Suprapubic skin (tissue), 4 donors: Measurements from ENCODE around the gene TSPAN18. TPM values are rescaled to one million over a fixed set of nuclear protein-coding genes. Genes with fewer than 3 reads are reported as not detected.

Source experiments
- DNase-seq, 2 donors: peaks; one replicate each; pipeline ENCODE4 v3.0.0-alpha.2; 2019; ENCODE audit warnings: low spot score in 2 of 2
- H3K27ac ChIP-seq: fragments of 200-600 bp; sonication (generic); one replicate; pipeline ENCODE4 v1.5.1; 2019
- H3K27me3 ChIP-seq: fragments of 200-600 bp; sonication (generic); one replicate; pipeline ENCODE4 v1.5.1; 2019
- H3K36me3 ChIP-seq: fragments of 200-600 bp; sonication (generic); one replicate; pipeline ENCODE4 v1.5.1; 2019
- H3K4me1 ChIP-seq: fragments of 200-600 bp; sonication (generic); one replicate; pipeline ENCODE4 v1.5.1; 2019
- H3K4me3 ChIP-seq: fragments of 200-600 bp; sonication (generic); one replicate; pipeline ENCODE4 v1.5.1; 2019; ENCODE audit warnings: mild to moderate bottlenecking
- H3K9me3 ChIP-seq: fragments of 200-600 bp; sonication (generic); one replicate; pipeline ENCODE4 v1.5.1; 2019
- CTCF ChIP-seq, 2 donors: fragments of 200-600 bp in 1 of 2; fragments of 450-650 bp in 1 of 2; sonication (generic) in 1 of 2; IDR thresholded peaks; one replicate each; pipeline ENCODE4 v1.5.1; 2016 to 2019; ENCODE audit warnings: antibody characterized with exemption in 2 of 2, mild to moderate bottlenecking in 1 of 2, moderate library complexity in 1 of 2
- EP300 ChIP-seq: sonication (generic); formaldehyde crosslinking; IDR thresholded peaks from one replicate; pipeline ENCODE4 v1.6.1; 2017; ENCODE audit warnings: antibody characterized with exemption
- POLR2A ChIP-seq, 2 donors: fragments of 450-650 bp; IDR thresholded peaks; one replicate each; pipeline ENCODE4 v1.6.1; 2017; ENCODE audit warnings: antibody characterized with exemption in 2 of 2, mild to moderate bottlenecking in 2 of 2, moderate library complexity in 2 of 2
- POLR2AphosphoS5 ChIP-seq, 3 donors: sonication (generic); formaldehyde crosslinking; IDR thresholded peaks; one replicate each; pipeline ENCODE4 v1.6.1; 2017; ENCODE audit warnings: antibody characterized with exemption in 3 of 3
- WGBS: methylation state at CpG from one replicate; pipeline ENCODE4 v1.1.5; 2018; 5-methylcytosine and 5-hydroxymethylcytosine counted together
- total RNA-seq, 4 donors: library from RNA; depleted of rRNA; stranded (reverse); fragments of >200 nt; gene quantifications; one replicate each; pipeline ENCODE4 v1.1.0, GENCODE V29; 2016

TSPAN18 gene
- total RNA-seq, 4 donors from 2014 or later, result 1.3 to 5.1 (median 3.9) TPM

DNA sequence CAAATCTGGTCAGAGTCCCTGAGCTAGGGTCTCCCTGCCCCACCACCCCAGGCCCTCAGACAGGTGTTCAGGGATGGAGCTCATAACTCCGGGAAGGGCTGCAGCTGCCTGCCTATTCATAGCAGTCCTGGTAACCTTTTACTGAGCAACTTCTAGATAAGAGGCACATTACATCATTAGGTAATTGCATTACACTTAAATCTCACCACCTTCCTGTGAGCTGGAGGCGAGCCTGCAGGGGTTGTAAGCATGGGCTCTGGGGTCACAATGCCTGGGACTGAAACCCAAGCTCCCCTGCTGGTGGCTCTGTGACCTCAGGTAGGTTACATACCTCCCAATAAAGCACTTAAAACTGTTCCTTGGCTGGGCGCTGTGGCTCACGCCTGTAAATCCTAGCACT is 201.4 kb downstream of the TSPAN18 start:
- Histone ChIP-seq H3K27ac (no peak overlapping the region), H3K4me1 (no peaks in the 10 kb centered on the region), H3K9me3 (no peaks in the 10 kb centered on the region), H3K4me3 (no peak overlapping the region), H3K27me3 (no peaks in the 10 kb centered on the region), H3K36me3 (peaks cover 3% of the 10 kb centered on the region)
- no peak for TF ChIP-seq CTCF (IDR thresholded peaks at IDR 0.05)
- TF ChIP-seq POLR2AphosphoS5 (IDR thresholded peaks at IDR 0.05), result no peak
- TF ChIP-seq POLR2A (IDR thresholded peaks at IDR 0.05), result no peak
- no peak for TF ChIP-seq EP300
- 96% methylated on average over 3 of the region's 4 CpGs for WGBS
- no peak for DNase-seq

- H3K36me3 ChIP-seq, result peaks cover 4% of the 10 kb centered on the region
These were observed 202.1 kb downstream of the TSPAN18 start for GRCh38 chr11:44928816-44929215.

GRCh38 chr11:44930588-44931302 is 204.0 kb downstream of the TSPAN18 start:
- H3K9me3 ChIP-seq, result no peaks in the 10 kb centered on the region
- no peak for DNase-seq
- no peak overlapping the region for H3K4me3 ChIP-seq
- no peak for TF ChIP-seq CTCF (IDR thresholded peaks at IDR 0.05)
- TF ChIP-seq POLR2AphosphoS5 (IDR thresholded peaks at IDR 0.05), result no peak
- no peak for TF ChIP-seq POLR2A (IDR thresholded peaks at IDR 0.05)
- no peak for TF ChIP-seq EP300
- H3K36me3 ChIP-seq, result peaks cover 20% of the 10 kb centered on the region
- H3K27ac ChIP-seq, result no peak overlapping the region
- no peaks in the 10 kb centered on the region for H3K4me1 ChIP-seq
- WGBS, result 62% methylated on average over 10 of the region's 13 CpGs
- H3K27me3 ChIP-seq, result no peaks in the 10 kb centered on the region

More at GRCh38 chr11:44928816-44929215, 202.1 kb downstream of the TSPAN18 start:
- Histone ChIP-seq H3K27me3 (no peaks in the 10 kb centered on the region), H3K4me1 (no peaks in the 10 kb centered on the region), H3K4me3 (no peak overlapping the region), H3K9me3 (no peaks in the 10 kb centered on the region), H3K27ac (no peak overlapping the region)
- 65% methylated on average over 4 of the region's 4 CpGs for WGBS
- no peak for DNase-seq
- TF ChIP-seq CTCF (IDR thresholded peaks at IDR 0.05) (no peak), EP300 (no peak)

DNA sequence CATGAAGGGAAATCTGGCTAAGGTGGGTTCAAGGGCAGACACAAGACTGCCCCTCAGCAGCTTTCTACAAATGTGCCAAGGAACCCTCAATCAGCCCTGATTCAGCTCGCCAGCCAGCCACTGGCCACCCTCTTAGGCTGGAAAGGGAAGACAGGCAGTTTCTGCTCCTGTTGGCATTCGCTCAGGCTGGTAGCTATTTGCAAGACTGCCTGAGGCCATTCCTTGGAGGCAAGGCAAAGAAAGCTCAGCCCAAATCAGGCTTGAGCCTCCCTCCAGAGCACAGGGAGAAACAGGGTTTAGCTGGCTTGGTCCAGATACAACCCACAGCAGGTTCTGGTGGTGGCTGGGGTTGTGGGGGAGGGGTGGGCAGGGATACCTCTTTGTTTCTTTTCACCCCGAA is 204.7 kb downstream of the TSPAN18 start:
- Histone ChIP-seq H3K36me3 (peaks cover 20% of the 10 kb centered on the region), H3K9me3 (no peaks in the 10 kb centered on the region), H3K4me1 (no peaks in the 10 kb centered on the region), H3K27me3 (no peaks in the 10 kb centered on the region), H3K4me3 (no peak overlapping the region), H3K27ac (no peak overlapping the region)
- DNase-seq, result no peak
- TF ChIP-seq EP300, result no peak
- TF ChIP-seq CTCF (IDR thresholded peaks at IDR 0.05), result no peak
- 100% methylated on average over 1 of the region's 3 CpGs for WGBS

- Histone ChIP-seq H3K27me3 (no peaks in the 10 kb centered on the region), H3K4me1 (no peaks in the 10 kb centered on the region), H3K9me3 (no peaks in the 10 kb centered on the region), H3K4me3 (no peak overlapping the region), H3K27ac (no peak overlapping the region), H3K36me3 (peaks cover 20% of the 10 kb centered on the region)
- WGBS, result 84% methylated on average over 2 of the region's 2 CpGs
- no peak for DNase-seq
- no peak for TF ChIP-seq POLR2AphosphoS5 (IDR thresholded peaks at IDR 0.05)
- TF ChIP-seq POLR2A (IDR thresholded peaks at IDR 0.05), result no peak
- TF ChIP-seq EP300, result no peak
- TF ChIP-seq CTCF (IDR thresholded peaks at IDR 0.05), result no peak
These were observed 207.3 kb downstream of the TSPAN18 start for GRCh38 chr11:44934110-44934509.
